Ishikawa (cell line): ENCODE data around the gene NKX1-2.

ENCODE experiments used
- CEBPB ChIP-seq: IDR thresholded peaks from 2 replicates; pipeline ENCODE4 v1.6.1; 2012
- CREB1 ChIP-seq: IDR thresholded peaks from 2 replicates; pipeline ENCODE4 v1.6.1; 2012; ENCODE audit warnings: low read depth
- EGR1 ChIP-seq: IDR thresholded peaks from 2 replicates; pipeline ENCODE4 v1.6.1; 2012
- EP300 ChIP-seq: IDR thresholded peaks from 2 replicates; pipeline ENCODE4 v1.6.1; 2012; ENCODE audit warnings: borderline replicate concordance
- FOXM1 ChIP-seq: IDR thresholded peaks from 2 replicates; pipeline ENCODE4 v1.6.1; 2012; ENCODE audit warnings: low read depth, borderline replicate concordance
- MAX ChIP-seq: IDR thresholded peaks from 2 replicates; pipeline ENCODE4 v1.6.1; 2012
- NFIC ChIP-seq: IDR thresholded peaks from 2 replicates; pipeline ENCODE4 v1.6.1; 2012
- RAD21 ChIP-seq: IDR thresholded peaks from 2 replicates; pipeline ENCODE4 v1.6.1; 2012; ENCODE audit warnings: low read depth
- REST ChIP-seq: IDR thresholded peaks from 2 replicates; pipeline ENCODE4 v1.6.1; 2012; ENCODE audit warnings: low read depth, mild to moderate bottlenecking
- TAF1 ChIP-seq: IDR thresholded peaks from 2 replicates; pipeline ENCODE4 v1.6.1; 2012; ENCODE audit warnings: low read depth, mild to moderate bottlenecking
- TCF12 ChIP-seq: IDR thresholded peaks from 2 replicates; pipeline ENCODE4 v1.6.1; 2012; ENCODE audit warnings: low read depth
- TEAD4 ChIP-seq: IDR thresholded peaks from 2 replicates; pipeline ENCODE4 v1.6.1; 2012
- USF1 ChIP-seq: IDR thresholded peaks from 2 replicates; pipeline ENCODE4 v1.6.1; 2012
- YY1 ChIP-seq: IDR thresholded peaks from 2 replicates; pipeline ENCODE4 v1.6.1; 2012; ENCODE audit warnings: low read depth
- ZBTB7A ChIP-seq: IDR thresholded peaks from 2 replicates; pipeline ENCODE4 v1.6.1; 2012; ENCODE audit warnings: low read depth

Gene NKX1-2

GRCh38 chr10:124414076-124414475, 35.8 kb downstream of the NKX1-2 start:
- TF ChIP-seq REST (no peak), RAD21 (no peak), YY1 (no peak), EP300 (no peak), CREB1 (no peak), TAF1 (no peak), CEBPB (no peak), ZBTB7A (no peak)

- TF ChIP-seq TEAD4 (no peak), CREB1 (no peak)
These were observed 40.1 kb downstream of the NKX1-2 start for GRCh38 chr10:124409696-124410095.

- no peak for TF ChIP-seq REST
- no peak for TF ChIP-seq CEBPB
- TF ChIP-seq TEAD4: no peak
These were observed 41.5 kb downstream of the NKX1-2 start for GRCh38 chr10:124408357-124408756.

GRCh38 chr10:124407456-124407855, 42.4 kb downstream of the NKX1-2 start:
- no peak for TF ChIP-seq TCF12
- no peak for TF ChIP-seq EGR1
- TF ChIP-seq TAF1: no peak
- TF ChIP-seq NFIC: no peak
- no peak for TF ChIP-seq YY1
- TF ChIP-seq RAD21: no peak

- TF ChIP-seq RAD21: peak; percentile 69
- TF ChIP-seq TAF1: no peak
- TF ChIP-seq NFIC: no peak
- no peak for TF ChIP-seq EP300
- TF ChIP-seq CEBPB: no peak
- TF ChIP-seq MAX: peak; percentile 19; the same call in 1 of the 2 replicates
- TF ChIP-seq TEAD4: 0 out of 2 replicates have a peak, but pooled peaks have one; percentile 20
These were observed 46.3 kb downstream of the NKX1-2 start for GRCh38 chr10:124403548-124403947.

- no peak for TF ChIP-seq RAD21
- no peak for TF ChIP-seq EGR1
- no peak for TF ChIP-seq TAF1
- TF ChIP-seq ZBTB7A: no peak
- no peak for TF ChIP-seq CEBPB
- no peak for TF ChIP-seq USF1
- no peak for TF ChIP-seq REST
- TF ChIP-seq YY1: no peak
- no peak for TF ChIP-seq EP300
- no peak for TF ChIP-seq CREB1
- TF ChIP-seq NFIC: no peak
- TF ChIP-seq FOXM1: no peak
- no peak for TF ChIP-seq TCF12
- TF ChIP-seq TEAD4: no peak
- no peak for TF ChIP-seq MAX
These were observed 47.6 kb downstream of the NKX1-2 start for GRCh38 chr10:124402273-124402672.

- TF ChIP-seq TEAD4: no peak
- no peak for TF ChIP-seq CREB1
- no peak for TF ChIP-seq FOXM1
- no peak for TF ChIP-seq RAD21
- TF ChIP-seq TAF1: no peak
- no peak for TF ChIP-seq USF1
- TF ChIP-seq REST: no peak
- no peak for TF ChIP-seq EGR1
- TF ChIP-seq YY1: no peak
- no peak for TF ChIP-seq ZBTB7A
- TF ChIP-seq TCF12: no peak
- no peak for TF ChIP-seq EP300
- TF ChIP-seq NFIC: no peak
- no peak for TF ChIP-seq MAX
- TF ChIP-seq CEBPB: no peak
These were observed 48.2 kb downstream of the NKX1-2 start for GRCh38 chr10:124401633-124402032.
